Measurements from ENCODE around the gene TUBA8.
"Not testable (repeated sequence)": the region's sequence is repeated elsewhere in the genome, so short reads cannot be mapped to it uniquely, and the experiment has no call there.

TUBA8 gene

DNA sequence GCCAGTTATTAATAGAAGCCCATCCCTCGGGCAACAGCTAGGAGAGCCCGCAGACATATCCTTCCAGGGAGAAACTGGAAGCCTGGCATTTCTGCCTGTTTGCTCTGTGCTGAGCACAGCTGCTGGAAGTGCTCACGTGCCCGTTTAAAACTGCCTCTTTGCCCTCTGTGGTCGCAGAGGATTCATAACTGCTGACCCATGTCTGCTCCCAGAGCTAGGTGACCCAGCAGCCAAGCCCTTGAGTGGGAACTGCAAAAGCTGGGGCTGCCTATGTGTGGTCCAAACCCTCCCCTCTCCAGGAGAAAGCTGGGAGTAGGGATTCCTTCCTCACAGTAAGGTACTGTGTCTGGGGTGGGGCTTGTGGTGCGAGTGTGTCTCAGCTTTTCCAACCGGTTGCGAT is 54.0 kb downstream of the TUBA8 start:
- H3K36me3 ChIP-seq (replicated peaks); H3K9me3 ChIP-seq; in situ Hi-C loops (cut with MboI; ENCODE audit: low sequenced_read_pairs); DNase-seq (ENCODE audit: low spot score in 2 of 2); H3K4me3 ChIP-seq; H3K4me1 ChIP-seq; H3K27me3 ChIP-seq (ENCODE audit: low read depth): not testable (repeated sequence)

DNA sequence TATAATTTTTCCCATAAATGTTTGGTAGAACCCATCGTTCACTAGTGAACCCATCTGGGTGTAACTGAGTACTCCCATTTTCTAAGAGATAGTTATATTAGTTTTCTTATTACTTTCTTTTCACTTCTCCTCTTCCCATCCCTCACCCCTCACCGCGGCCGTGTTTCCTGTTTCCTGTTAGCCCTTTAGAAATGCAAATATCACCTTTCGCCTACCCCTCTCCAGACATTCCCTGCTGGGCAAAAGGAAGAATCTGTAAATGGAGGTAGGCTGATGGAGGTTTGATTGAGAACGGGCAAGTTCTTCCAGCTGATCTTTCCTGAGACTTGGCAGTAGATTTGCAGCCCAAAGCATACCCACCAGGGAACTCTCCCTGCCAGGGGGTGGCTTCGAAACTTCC is 54.7 kb downstream of the TUBA8 start:
- DNase-seq (ENCODE audit: low spot score in 2 of 2); H3K4me3 ChIP-seq; in situ Hi-C loops (cut with MboI; ENCODE audit: low sequenced_read_pairs): not testable (repeated sequence)

DNA sequence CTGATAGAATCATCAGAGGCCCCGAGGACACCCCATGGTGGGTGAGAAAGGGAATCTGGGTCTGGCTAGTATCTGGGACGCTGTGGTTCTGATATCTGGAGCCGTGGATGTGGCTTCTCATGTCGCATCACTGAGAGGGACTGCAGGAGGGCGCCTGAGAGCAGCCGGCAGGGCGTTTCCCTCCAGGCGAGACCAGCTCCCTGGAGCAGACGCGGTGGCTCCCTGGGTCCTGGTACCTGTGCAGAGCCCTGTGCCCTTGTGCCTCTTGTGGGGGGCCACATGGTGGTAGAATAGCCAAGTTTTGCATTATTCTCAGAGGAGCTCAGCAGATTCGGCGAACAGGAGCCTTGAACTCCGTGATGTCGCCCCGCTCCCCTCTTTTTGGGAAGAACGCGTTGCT is 59.7 kb downstream of the TUBA8 start:
- DNase-seq (ENCODE audit: low spot score in 2 of 2); H3K9me3 ChIP-seq; in situ Hi-C loops (cut with MboI; ENCODE audit: low sequenced_read_pairs); H3K4me1 ChIP-seq; H3K36me3 ChIP-seq (replicated peaks); H3K27me3 ChIP-seq (ENCODE audit: low read depth); H3K4me3 ChIP-seq: not testable (repeated sequence)

More for the DNA sequence above, 54.7 kb downstream of the TUBA8 start:
- H3K4me1 ChIP-seq; H3K27me3 ChIP-seq (ENCODE audit: low read depth); H3K36me3 ChIP-seq (replicated peaks); H3K9me3 ChIP-seq: not testable (repeated sequence)

DNA sequence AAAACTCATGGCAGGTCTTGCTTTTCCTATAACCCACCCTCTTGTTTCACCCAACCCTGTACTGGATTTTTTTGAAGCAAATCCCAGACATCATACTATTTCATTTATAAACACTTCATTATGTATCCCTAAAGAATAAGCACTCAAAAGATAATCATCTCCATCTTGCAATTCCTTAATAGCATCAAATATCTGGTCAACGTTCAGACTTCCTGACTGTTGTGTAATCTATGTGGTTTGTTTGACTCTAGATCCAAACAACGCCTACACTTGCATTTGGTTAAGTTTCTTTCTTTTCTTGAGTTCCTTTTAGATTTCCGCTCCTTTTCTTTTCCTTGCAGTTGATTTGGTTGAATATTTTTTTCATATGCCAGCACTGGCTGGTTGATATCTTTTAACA is 61.6 kb downstream of the TUBA8 start:
- H3K4me1 ChIP-seq; DNase-seq (ENCODE audit: low spot score in 2 of 2); in situ Hi-C loops (cut with MboI; ENCODE audit: low sequenced_read_pairs); H3K27me3 ChIP-seq (ENCODE audit: low read depth); H3K36me3 ChIP-seq (replicated peaks); H3K9me3 ChIP-seq; H3K4me3 ChIP-seq: not testable (repeated sequence)

DNA sequence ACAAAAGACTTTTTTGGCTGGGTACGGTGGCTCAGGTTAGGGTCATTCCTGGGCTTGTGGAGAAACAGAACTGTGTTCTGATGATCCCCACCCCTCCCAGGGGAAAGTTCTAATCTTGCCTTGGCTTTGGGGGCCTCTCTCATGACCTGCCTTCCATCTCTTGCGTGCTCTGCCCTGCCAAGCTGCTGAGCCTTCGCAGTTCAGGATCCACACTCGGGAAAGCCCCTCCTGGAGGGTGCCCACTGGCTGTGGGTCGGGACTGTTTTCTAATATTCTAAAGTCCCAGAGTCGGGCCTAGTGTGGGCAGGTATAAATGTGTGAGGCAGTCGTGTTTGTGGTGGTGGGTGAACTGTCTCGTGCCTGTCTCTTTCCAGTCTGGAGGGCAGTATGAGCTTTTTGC is 62.2 kb downstream of the TUBA8 start:
- H3K4me1 ChIP-seq; DNase-seq (ENCODE audit: low spot score in 2 of 2); H3K36me3 ChIP-seq (replicated peaks); H3K4me3 ChIP-seq; H3K27me3 ChIP-seq (ENCODE audit: low read depth); in situ Hi-C loops (cut with MboI; ENCODE audit: low sequenced_read_pairs); H3K9me3 ChIP-seq: not testable (repeated sequence)

DNA sequence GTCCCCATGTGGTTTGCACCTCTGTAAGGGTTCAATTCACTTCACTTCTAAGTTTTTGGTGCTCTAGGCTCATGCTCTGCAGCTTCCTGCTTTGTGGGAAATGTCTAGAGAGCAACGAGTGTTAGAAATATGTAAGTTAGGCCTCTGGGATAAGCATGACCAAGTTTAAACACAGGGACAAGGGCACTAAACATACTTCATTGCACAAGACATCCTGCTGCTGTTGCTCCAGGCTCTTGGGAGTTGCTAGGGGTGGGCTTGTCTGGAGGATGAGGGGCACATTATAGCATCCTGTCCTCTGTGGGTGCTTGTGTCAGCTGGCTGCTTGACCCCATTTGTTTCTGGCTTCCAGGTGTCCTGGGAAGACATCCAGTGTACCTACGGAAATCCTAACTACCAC is 62.8 kb downstream of the TUBA8 start:
- H3K4me3 ChIP-seq; H3K27me3 ChIP-seq (ENCODE audit: low read depth); in situ Hi-C loops (cut with MboI; ENCODE audit: low sequenced_read_pairs); H3K4me1 ChIP-seq; H3K36me3 ChIP-seq (replicated peaks); DNase-seq (ENCODE audit: low spot score in 2 of 2); H3K9me3 ChIP-seq: not testable (repeated sequence)

Measured in HAP-1 (cell line).